H1 (cell line): ENCODE results near the gene NXN.

ENCODE experiments used
- ATF2 ChIP-seq: IDR thresholded peaks from 2 replicates; pipeline ENCODE4 v1.6.1; 2012; ENCODE audit warnings: low read length, inconsistent platforms
- CEBPB ChIP-seq: IDR thresholded peaks from 2 replicates; pipeline ENCODE4 v1.6.1; 2012; ENCODE audit warnings: low read depth, low read length
- CHD2 ChIP-seq: IDR thresholded peaks from 2 replicates; pipeline ENCODE4 v1.6.1; 2012; ENCODE audit warnings: low read length, improper control_type of control experiment
- CTCF ChIP-seq, 3 experiments: IDR thresholded peaks; 1 replicate in 2 of 3; 2 replicates in 1 of 3; pipeline versions ENCODE4 v1.5.1 to v1.6.1; 2011; ENCODE audit warnings: low read length in 3 of 3, mild to moderate bottlenecking in 3 of 3, inconsistent platforms in 2 of 3, low read depth in 1 of 3, moderate library complexity in 1 of 3; ENCODE audit not compliant: insufficient read depth in 1 of 3; ENCODE audit errors: control extremely low read depth in 1 of 3
- POLR2A ChIP-seq, 2 experiments: IDR thresholded peaks; 1 replicate in 1 of 2; 2 replicates in 1 of 2; pipeline ENCODE4 v1.6.1; 2011; ENCODE audit warnings: low read depth in 2 of 2, low read length in 2 of 2, mild to moderate bottlenecking in 2 of 2; ENCODE audit errors: control extremely low read depth in 1 of 2
- POLR2AphosphoS5 ChIP-seq: IDR thresholded peaks from 2 replicates; pipeline ENCODE4 v1.6.1; 2011; ENCODE audit warnings: low read depth, low read length
- SIX5 ChIP-seq: IDR thresholded peaks from 2 replicates; pipeline ENCODE4 v1.6.1; 2011; ENCODE audit warnings: mild to moderate bottlenecking, low read depth, low read length
- SP1 ChIP-seq: IDR thresholded peaks from 2 replicates; pipeline ENCODE4 v1.6.1; 2011; ENCODE audit warnings: low read depth, low read length
- SRF ChIP-seq: IDR thresholded peaks from 2 replicates; pipeline ENCODE4 v1.6.1; 2011; ENCODE audit warnings: mild to moderate bottlenecking, low read depth, low read length, moderate library complexity
- TAF1 ChIP-seq: IDR thresholded peaks from 2 replicates; pipeline ENCODE4 v1.6.1; 2011; ENCODE audit warnings: mild to moderate bottlenecking, low read depth, low read length
- YY1 ChIP-seq: IDR thresholded peaks from 2 replicates; pipeline ENCODE4 v1.6.1; 2011; ENCODE audit warnings: low read depth, mild to moderate bottlenecking, low read length

- TF ChIP-seq CHD2 (no peak), CEBPB (no peak), POLR2AphosphoS5 (no peak), CTCF (IDR thresholded peaks at IDR 0.05; ENCODE audit: control extremely low read depth in 1 of 3, insufficient read depth in 1 of 3, low read depth in 1 of 3, low read length in 3 of 3) (no peak), SP1 (no peak), ATF2 (no peak), SRF (no peak), SIX5 (no peak), TAF1 (no peak), POLR2A (IDR thresholded peaks at IDR 0.05; ENCODE audit: control extremely low read depth in 1 of 2, low read depth in 2 of 2, low read length in 2 of 2) (no peak), YY1 (no peak)
These were observed 165.2 kb downstream of the NXN start for GRCh38 chr17:814371-814770.
